SK-N-DZ (cell line): Measurements from ENCODE around the gene LRRC72. TPM values are rescaled to one million over a fixed set of nuclear protein-coding genes. Genes with fewer than 3 reads are reported as not detected.
"Not testable (repeated sequence)": the region's sequence is repeated elsewhere in the genome, so short reads cannot be mapped to it uniquely, and the experiment has no call there.

ENCODE experiments used
- DNase-seq: peaks from one replicate; pipeline ENCODE4 v3.0.0-alpha.2; 2015; ENCODE audit warnings: low spot score
- polyA plus RNA-seq, 2 experiments: library from polyadenylated mRNA; depleted of rRNA; stranded (reverse); fragments of >200 nt; gene quantifications; 2 replicates each; pipeline ENCODE4 v1.2.3, GENCODE V29; 2014

Gene LRRC72
- not detected in 2 replicates for polyA plus RNA-seq (2014; cell fraction: cytosol; rRNA removed)
- polyA plus RNA-seq (2014; cell fraction: nucleus; rRNA removed), result not detected in 2 replicates

GRCh38 chr7:16526742-16527540, at the start of gene LRRC72:
Gene LRRC72, plus strand, starts transcription at chr7:16526825. Its CDS starts 128 bp downstream, at chr7:16526953.
- DNase-seq, result no peak

- DNase-seq, result no peak
Observed at GRCh38 chr7:16479161-16479560, 47.5 kb upstream of the LRRC72 start.

GRCh38 chr7:16479591-16479990, 47.0 kb upstream of the LRRC72 start:
- DNase-seq, result no peak

GRCh38 chr7:16484453-16485158, 42.0 kb upstream of the LRRC72 start:
- no peak for DNase-seq

- DNase-seq, result no peak
Observed at GRCh38 chr7:16491148-16491547, 35.5 kb upstream of the LRRC72 start.

GRCh38 chr7:16492513-16493062, 34.0 kb upstream of the LRRC72 start:
- DNase-seq, result no peak

GRCh38 chr7:16493266-16493665, 33.4 kb upstream of the LRRC72 start:
- no peak for DNase-seq

GRCh38 chr7:16494551-16494950, 32.1 kb upstream of the LRRC72 start:
- DNase-seq, result no peak

- no peak for DNase-seq
Observed at GRCh38 chr7:16494955-16495719, 31.5 kb upstream of the LRRC72 start.

GRCh38 chr7:16498122-16498521, 28.5 kb upstream of the LRRC72 start:
- DNase-seq, result no peak

GRCh38 chr7:16502303-16502702, 24.3 kb upstream of the LRRC72 start:
- DNase-seq, result no peak

- no peak for DNase-seq
Observed at GRCh38 chr7:16504019-16504418, 22.6 kb upstream of the LRRC72 start.

GRCh38 chr7:16506422-16506821, 20.2 kb upstream of the LRRC72 start:
- not testable (repeated sequence) for DNase-seq

GRCh38 chr7:16509829-16510228, 16.8 kb upstream of the LRRC72 start:
- no peak for DNase-seq

- no peak for DNase-seq
Observed at GRCh38 chr7:16511314-16511713, 15.3 kb upstream of the LRRC72 start.

- DNase-seq, result no peak
Observed at GRCh38 chr7:16512097-16512496, 14.5 kb upstream of the LRRC72 start.

GRCh38 chr7:16514271-16514670, 12.4 kb upstream of the LRRC72 start:
- DNase-seq, result no peak

- DNase-seq, result no peak
Observed at GRCh38 chr7:16514729-16515128, 11.9 kb upstream of the LRRC72 start.

- DNase-seq, result no peak
Observed at GRCh38 chr7:16515785-16516685, 10.6 kb upstream of the LRRC72 start.

GRCh38 chr7:16519985-16520384, 6.6 kb upstream of the LRRC72 start:
- not testable (repeated sequence) for DNase-seq

- no peak for DNase-seq
Observed at GRCh38 chr7:16524332-16524731, 2.3 kb upstream of the LRRC72 start.
